AG04449 (cell line): Measurements from ENCODE around the gene NDUFV1.

Experiments
- CTCF ChIA-PET: fragments of 350-600 bp; formaldehyde crosslinking; extraction: SDS; loops from one replicate; lab custom pipeline; 2021; ENCODE audit warnings: antibody characterized with exemption; lab: Yijun Ruan, JAX
- POLR2A ChIA-PET: fragments of 400-600, 350-600 bp; formaldehyde crosslinking; extraction: SDS; loops from one replicate; lab custom pipeline; 2020; ENCODE audit warnings: antibody characterized with exemption, inconsistent platforms; lab: Yijun Ruan, JAX
- DNase-seq: peaks from one replicate; pipeline ENCODE4 v3.0.0-alpha.2; 2010; ENCODE audit warnings: low read depth, low spot score
- H3K4me3 ChIP-seq: 2 replicates; pipeline ENCODE4 v1.5.1; 2011; ENCODE audit warnings: low read depth, mild to moderate bottlenecking, control low read depth, low read length
- CTCF ChIP-seq: IDR thresholded peaks from one replicate; pipeline ENCODE4 v1.5.1; 2011; ENCODE audit warnings: mild to moderate bottlenecking, moderate library complexity, low read length, control low read depth, inconsistent platforms; ENCODE audit not compliant: insufficient read depth; ENCODE audit errors: missing control alignments

NDUFV1 gene

GRCh38 chr11:67648796-67649613 lies 42.3 kb downstream of the NDUFV1 start:
- POLR2A ChIA-PET, result no interaction called here
- DNase-seq, result no peak
- TF ChIP-seq CTCF, result no peak
- no peak overlapping the region for H3K4me3 ChIP-seq
- CTCF ChIA-PET, result interaction anchor here (0.8 to 4.2 kb wide), 7 partner anchors 8 to 20 kb away, joined by 3 to 28 read pairs (median 6); partner anchors contain the start of gene NUDT8

- ChIA-PET POLR2A (no interaction called here), CTCF (interaction anchor here (1.1 to 3.2 kb wide), 2 partner anchors 14 to 21 kb away, joined by 5 to 24 read pairs; partner anchors contain the start of gene NUDT8)
- no peak for DNase-seq
- H3K4me3 ChIP-seq, result no peak overlapping the region
- no peak for TF ChIP-seq CTCF
Observed at GRCh38 chr11:67649634-67650510, 43.1 kb downstream of the NDUFV1 start.

- CTCF ChIA-PET, result interaction anchor here (1.2 to 3.2 kb wide), 2 partner anchors 23 to 80 kb away, joined by 3 to 24 read pairs; partner anchors contain the start of gene NUDT8
Observed at GRCh38 chr11:67651976-67652781, 45.4 kb downstream of the NDUFV1 start.

GRCh38 chr11:67652965-67653845 lies 46.5 kb downstream of the NDUFV1 start:
- DNase-seq, result no peak
- CTCF ChIA-PET, result no interaction called here
- H3K4me3 ChIP-seq, result no peak overlapping the region
- TF ChIP-seq CTCF, result no peak
- POLR2A ChIA-PET, result no interaction called here

More at GRCh38 chr11:67651976-67652781, 45.4 kb downstream of the NDUFV1 start:
- TF ChIP-seq CTCF, result no peak
- no peak for DNase-seq
- POLR2A ChIA-PET, result no interaction called here
- H3K4me3 ChIP-seq, result no peak overlapping the region

- POLR2A ChIA-PET, result no interaction called here
- no peak for DNase-seq
- no peak overlapping the region for H3K4me3 ChIP-seq
- TF ChIP-seq CTCF, result no peak
- CTCF ChIA-PET, result interaction anchor here (8.9 kb wide), 1 partner anchor 26 kb away, joined by 101 read pairs; the partner anchor contains the start of gene NUDT8
Observed at GRCh38 chr11:67654225-67654624, 47.5 kb downstream of the NDUFV1 start.
